GM19193 (cell line): ENCODE measurements around the gene RARS1.

Experiments
- POLR2A ChIP-seq: IDR thresholded peaks from 4 replicates; pipeline ENCODE4 v1.6.1; 2011; ENCODE audit not compliant: insufficient read depth, insufficient read length; ENCODE audit errors: extremely low read depth

RARS1 gene

GRCh38 chr5:168486136-168486879 lies at the start of gene RARS1:
TSS of gene RARS1 (plus strand) at chr5:168486471. CDS start at chr5:168486499, 28 bp downstream.
- TF ChIP-seq POLR2A = peak; percentile 92

GRCh38 chr5:168438349-168438748 lies 47.9 kb upstream of the RARS1 start:
- TF ChIP-seq POLR2A = no peak

- no peak for TF ChIP-seq POLR2A
Observed at GRCh38 chr5:168443533-168443932, 42.7 kb upstream of the RARS1 start.

GRCh38 chr5:168443950-168444700 lies 42.1 kb upstream of the RARS1 start:
- no peak for TF ChIP-seq POLR2A

GRCh38 chr5:168446983-168447619 lies 39.2 kb upstream of the RARS1 start:
- TF ChIP-seq POLR2A = no peak

- TF ChIP-seq POLR2A = no peak
Observed at GRCh38 chr5:168447808-168448207, 38.5 kb upstream of the RARS1 start.

GRCh38 chr5:168449166-168449565 lies 37.1 kb upstream of the RARS1 start:
- no peak for TF ChIP-seq POLR2A

GRCh38 chr5:168451565-168451964 lies 34.7 kb upstream of the RARS1 start:
- TF ChIP-seq POLR2A = no peak

GRCh38 chr5:168455201-168455600 lies 31.1 kb upstream of the RARS1 start:
- no peak for TF ChIP-seq POLR2A

- TF ChIP-seq POLR2A = no peak
Observed at GRCh38 chr5:168457542-168457941, 28.7 kb upstream of the RARS1 start.

- TF ChIP-seq POLR2A = no peak
Observed at GRCh38 chr5:168460606-168461005, 25.7 kb upstream of the RARS1 start.

GRCh38 chr5:168463081-168463480 lies 23.2 kb upstream of the RARS1 start:
- no peak for TF ChIP-seq POLR2A

- no peak for TF ChIP-seq POLR2A
Observed at GRCh38 chr5:168464214-168464613, 22.1 kb upstream of the RARS1 start.

- no peak for TF ChIP-seq POLR2A
Observed at GRCh38 chr5:168464641-168465040, 21.6 kb upstream of the RARS1 start.

- no peak for TF ChIP-seq POLR2A
Observed at GRCh38 chr5:168467755-168468330, 18.4 kb upstream of the RARS1 start.
